ENCODE data around the gene CARD6.

DNA sequence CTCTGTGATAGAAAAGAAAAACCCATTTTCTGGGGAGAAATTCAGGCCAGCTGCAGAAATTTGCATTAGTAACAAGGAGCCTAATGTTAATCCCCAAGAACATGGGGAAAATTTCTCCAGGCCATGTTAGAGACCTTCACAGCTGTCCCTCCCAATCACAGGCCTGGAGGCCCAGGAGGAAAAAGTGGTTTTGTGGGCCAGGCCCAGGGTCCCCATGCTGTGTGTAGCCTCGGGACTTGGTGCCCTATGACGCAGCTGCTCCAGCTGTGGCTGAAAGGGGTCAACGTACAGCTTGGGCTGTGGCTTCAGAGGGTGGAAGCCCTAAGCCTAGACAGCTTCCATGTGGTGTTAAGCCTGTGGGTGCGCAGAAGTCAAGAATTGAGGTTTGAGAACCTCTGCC lies 41.1 kb downstream of the CARD6 start:
- TF ChIP-seq CTCF (IDR thresholded peaks at IDR 0.05) (no peak), POLR2A (IDR thresholded peaks at IDR 0.05) (no peak)

Data from Peyer's patch (tissue), 4 donors.